Measurements from ENCODE around the gene OR6C65.
"Not testable (repeated sequence)": the region's sequence is repeated elsewhere in the genome, so short reads cannot be mapped to it uniquely, and the experiment has no call there.

OR6C65 gene

DNA sequence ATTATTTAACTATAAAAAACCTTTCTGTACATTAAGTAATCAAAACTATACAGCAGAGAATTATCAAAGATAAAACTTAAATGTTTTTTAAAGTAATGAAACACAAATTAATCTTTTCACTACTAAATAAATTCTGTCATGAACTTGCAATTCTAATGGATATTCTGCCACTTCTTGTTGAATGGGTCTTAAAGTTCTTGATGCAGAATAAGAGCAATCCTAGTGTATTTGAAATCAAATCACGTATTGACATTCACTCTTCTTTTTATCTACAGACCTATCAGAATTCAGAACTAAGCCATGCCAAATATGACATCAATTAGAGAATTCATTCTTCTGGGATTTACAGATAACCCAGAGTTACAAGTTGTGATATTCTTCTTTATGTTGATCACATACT, at the start of gene OR6C65:
Gene OR6C65 (plus strand): TSS at position 301 of the 400 bp plus-strand sequence. CDS start 0 bp downstream, at position 301.
- no peak for DNase-seq (ENCODE audit: low read depth in 2 of 2)

- not testable (repeated sequence) for DNase-seq (ENCODE audit: low read depth in 2 of 2)
These were observed 45.0 kb upstream of the OR6C65 start for GRCh38 chr12:55355338-55355737.

GRCh38 chr12:55362675-55363074, 37.7 kb upstream of the OR6C65 start, which contains the start of gene OR6C75:
Gene OR6C75 (plus strand): TSS chr12:55362975. CDS start chr12:55365111, 2,136 bp downstream.
- DNase-seq (ENCODE audit: low read depth in 2 of 2) = no peak

- DNase-seq (ENCODE audit: low read depth in 2 of 2) = no peak
These were observed 35.2 kb upstream of the OR6C65 start for GRCh38 chr12:55365086-55365485.

DNA sequence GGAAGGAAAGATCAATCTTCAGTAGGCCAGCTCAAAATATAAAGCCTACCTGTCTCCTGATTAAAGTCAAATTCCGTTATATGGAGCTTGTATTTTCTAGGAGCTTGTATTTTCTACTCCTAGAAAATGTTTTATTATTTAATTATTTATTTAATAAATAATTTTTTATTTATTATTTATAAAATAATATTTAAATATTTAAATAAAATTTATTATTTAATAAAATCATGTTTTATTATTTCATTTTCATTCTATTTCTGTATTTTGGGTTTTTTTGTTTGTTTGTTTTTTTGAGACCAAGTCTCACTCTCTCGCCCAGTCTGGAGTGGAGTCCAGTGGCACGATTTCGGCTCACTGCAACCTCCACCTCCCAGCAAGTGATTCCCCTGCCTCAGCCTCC, 27.8 kb upstream of the OR6C65 start:
- DNase-seq (ENCODE audit: low read depth in 2 of 2) = no peak

GRCh38 chr12:55385891-55386290, 14.4 kb upstream of the OR6C65 start:
- DNase-seq (ENCODE audit: low read depth in 2 of 2) = no peak

- no peak for DNase-seq (ENCODE audit: low read depth in 2 of 2)
These were observed 8.1 kb upstream of the OR6C65 start for GRCh38 chr12:55392032-55392795.

- no peak for DNase-seq (ENCODE audit: low read depth in 2 of 2)
These were observed 4.0 kb upstream of the OR6C65 start for GRCh38 chr12:55396326-55396725.

- no peak for DNase-seq (ENCODE audit: low read depth in 2 of 2)
These were observed 7.5 kb downstream of the OR6C65 start for GRCh38 chr12:55407866-55408265.

GRCh38 chr12:55409133-55409532, 8.8 kb downstream of the OR6C65 start:
- DNase-seq (ENCODE audit: low read depth in 2 of 2) = not testable (repeated sequence)

DNA sequence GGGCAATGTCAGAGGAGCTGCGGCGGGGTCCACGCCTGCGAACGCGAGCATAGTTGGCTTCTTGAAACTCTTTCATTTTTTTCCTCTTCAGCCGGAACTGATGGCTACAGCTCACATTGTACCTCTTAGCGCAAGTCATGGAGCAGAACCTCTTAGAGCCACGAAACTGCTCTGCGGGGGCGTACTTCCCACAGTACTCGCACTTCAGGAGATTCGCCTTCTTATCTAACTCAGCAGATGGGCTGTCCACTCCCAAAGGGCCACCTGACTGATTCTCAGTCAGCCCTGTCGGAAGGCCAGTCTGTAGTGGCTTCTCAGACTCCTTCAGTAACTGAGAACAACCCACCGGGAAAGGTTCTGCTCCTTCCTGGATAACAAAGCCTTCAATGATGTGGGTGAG, 11.8 kb downstream of the OR6C65 start:
- not testable (repeated sequence) for DNase-seq (ENCODE audit: low read depth in 2 of 2)

GRCh38 chr12:55413498-55414388, 13.4 kb downstream of the OR6C65 start:
- not testable (repeated sequence) for DNase-seq (ENCODE audit: low read depth in 2 of 2)

DNA sequence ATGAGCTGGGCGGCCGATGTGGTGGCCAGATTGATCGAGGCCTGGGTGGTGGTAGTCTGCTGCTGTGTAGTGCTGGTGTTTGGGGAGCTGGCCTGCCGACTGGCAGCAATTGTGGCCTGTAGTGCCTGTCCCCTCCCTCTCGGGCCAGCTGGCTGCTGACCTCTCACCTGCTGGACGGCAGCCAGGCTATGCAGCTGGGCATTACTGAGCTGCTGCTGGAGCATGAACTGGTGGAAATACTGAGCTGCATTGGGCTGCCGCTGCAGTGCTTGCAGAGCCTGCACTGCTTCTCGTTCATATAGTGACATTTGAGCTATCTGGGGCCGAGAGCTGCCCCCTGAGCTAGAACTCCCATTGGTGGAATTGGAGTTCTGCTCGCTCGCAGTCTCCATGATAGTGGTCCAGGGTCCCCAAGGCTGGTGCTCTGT, 14.1 kb downstream of the OR6C65 start:
- not testable (repeated sequence) for DNase-seq (ENCODE audit: low read depth in 2 of 2)

DNA sequence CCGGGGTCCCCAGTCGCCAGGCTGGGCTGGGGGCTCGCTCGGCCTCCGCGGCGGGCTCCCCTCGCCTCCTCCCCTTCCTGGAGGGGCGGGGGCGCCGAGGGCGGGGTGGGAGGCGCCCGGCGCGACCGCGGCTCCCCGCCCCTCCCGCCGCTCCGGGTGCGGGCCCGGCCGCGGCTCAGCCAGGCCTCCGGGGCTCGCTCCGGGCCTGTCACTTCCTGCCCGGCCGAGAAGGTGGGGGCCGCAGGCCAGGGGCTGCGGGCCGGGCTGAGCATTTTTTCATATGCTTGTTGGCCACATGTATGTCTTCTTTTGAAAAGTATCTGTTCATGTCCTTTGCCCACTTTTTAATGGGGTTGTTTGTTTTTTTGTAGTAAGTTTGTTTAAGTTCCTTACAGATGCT, 14.6 kb downstream of the OR6C65 start:
- not testable (repeated sequence) for DNase-seq (ENCODE audit: low read depth in 2 of 2)

DNA sequence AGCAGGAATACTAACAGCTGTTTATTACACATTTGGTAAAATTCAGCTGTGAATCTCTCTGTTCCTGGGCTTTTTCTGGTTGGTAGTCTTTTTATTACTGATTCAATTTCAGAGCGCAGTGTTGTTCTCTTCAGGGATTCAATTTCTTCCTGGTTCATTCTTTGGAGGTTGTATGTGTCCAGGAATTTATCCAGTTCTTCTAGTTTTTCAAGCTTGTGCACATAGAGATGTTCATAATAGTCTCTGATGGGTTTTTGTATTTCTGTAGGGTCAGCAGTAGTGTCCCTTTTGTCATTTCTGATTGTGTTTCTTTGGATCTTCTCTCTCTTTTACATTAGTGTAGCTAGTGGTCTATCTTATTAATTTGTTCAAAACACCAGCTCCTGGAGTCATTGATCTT, 16.6 kb downstream of the OR6C65 start:
- DNase-seq (ENCODE audit: low read depth in 2 of 2) = no peak

GRCh38 chr12:55420307-55420962, 20.1 kb downstream of the OR6C65 start:
- no peak for DNase-seq (ENCODE audit: low read depth in 2 of 2)

DNA sequence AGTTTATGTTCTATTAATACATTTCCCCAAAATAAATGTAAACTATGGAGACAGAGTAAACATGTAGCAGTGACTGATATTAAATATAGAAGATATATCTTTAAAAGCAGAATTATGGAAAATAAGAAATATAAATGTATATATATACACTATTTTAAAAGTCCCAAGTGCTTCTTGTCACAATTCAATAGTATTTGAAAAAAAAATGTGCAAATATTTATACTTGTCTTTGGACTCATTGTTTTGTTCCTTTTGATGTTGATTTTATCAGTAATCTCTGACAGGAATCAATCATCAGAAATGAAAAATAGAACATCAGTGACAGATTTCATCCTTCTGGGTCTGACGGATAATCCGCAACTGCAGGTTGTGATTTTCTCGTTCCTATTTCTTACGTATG, 25.6 kb downstream of the OR6C65 start, which contains the start of gene OR6C76:
Gene OR6C76 (plus strand): TSS at position 301 of the 400 bp plus-strand sequence. CDS start 0 bp downstream, at position 301.
- DNase-seq (ENCODE audit: low read depth in 2 of 2) = no peak

GRCh38 chr12:55428331-55429243, 28.3 kb downstream of the OR6C65 start:
- DNase-seq (ENCODE audit: low read depth in 2 of 2) = no peak

DNA sequence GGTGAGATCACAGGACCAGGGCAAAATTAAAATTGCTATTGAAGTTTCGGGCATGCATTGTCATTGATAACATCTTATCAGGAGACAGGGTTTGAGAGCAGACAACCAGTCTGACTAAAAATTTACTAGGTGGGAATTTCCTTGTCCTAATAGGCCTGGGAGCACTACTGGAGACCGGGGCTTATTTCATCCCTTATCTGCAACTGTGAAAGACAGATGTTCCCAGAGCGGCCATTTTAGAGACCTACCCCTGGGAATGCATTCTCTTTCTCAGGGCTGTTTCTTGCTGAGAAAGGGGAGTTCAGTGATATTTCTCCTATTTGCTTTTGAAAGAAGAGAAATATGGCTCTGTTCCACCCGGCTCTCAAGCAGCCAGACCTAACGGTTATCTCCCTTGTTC, 40.9 kb downstream of the OR6C65 start:
- not testable (repeated sequence) for DNase-seq (ENCODE audit: low read depth in 2 of 2)

DNA sequence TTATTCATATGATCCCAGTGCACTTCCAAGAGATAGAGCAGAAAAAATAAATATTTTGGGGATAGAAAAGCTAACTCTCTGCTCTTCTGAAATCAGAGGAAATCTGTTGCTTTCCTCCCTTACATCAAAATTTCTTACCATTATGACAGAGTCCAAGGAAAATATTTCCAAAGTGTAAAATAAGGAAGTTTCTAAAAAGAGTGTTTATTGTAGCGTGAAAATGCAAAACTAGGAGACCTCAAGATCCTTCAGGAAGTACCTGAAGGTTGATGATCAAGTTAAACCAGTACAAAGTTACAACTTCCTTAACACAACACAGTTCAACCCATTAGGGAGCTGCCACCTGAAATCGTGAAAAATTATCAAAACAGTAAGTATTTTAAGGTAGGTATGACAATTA, 43.4 kb downstream of the OR6C65 start, which contains the start of gene OR6C2:
Gene OR6C2 (plus strand): TSS at position 301 of the 400 bp plus-strand sequence. CDS start 8,138 bp downstream, outside the sequence.
- no peak for DNase-seq (ENCODE audit: low read depth in 2 of 2)

DNA sequence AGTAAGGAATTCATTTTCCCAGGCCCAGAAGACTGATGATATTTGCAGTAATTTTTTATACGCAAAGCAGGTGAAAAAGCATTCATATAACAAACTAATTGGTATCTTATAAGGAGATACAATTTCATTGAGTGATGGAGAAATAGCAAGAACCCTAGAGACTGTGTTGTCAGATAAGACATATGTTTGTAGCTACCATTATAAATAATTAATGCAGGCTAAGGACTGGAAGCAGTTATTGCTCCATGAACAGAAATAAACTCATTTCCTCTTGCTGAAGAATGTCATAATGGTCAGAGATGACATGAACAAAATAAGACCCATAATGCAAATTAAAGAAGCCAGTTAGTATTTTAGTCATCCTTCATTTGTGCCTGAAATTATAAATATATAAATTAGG, 45.0 kb downstream of the OR6C65 start:
- no peak for DNase-seq (ENCODE audit: low read depth in 2 of 2)

Measured in activated CD8-positive, alpha-beta memory T cell treated with anti-CD3 and anti-CD28 coated beads for 4 hours (primary cell).